WI38 (cell line): ENCODE results near the gene CDK5RAP2.
"Not testable (repeated sequence)": the region's sequence is repeated elsewhere in the genome, so short reads cannot be mapped to it uniquely, and the experiment has no call there.

Source experiments
- H3K4me3 ChIP-seq: 2 replicates; pipeline ENCODE4 v1.5.1; 2011; ENCODE audit warnings: low read depth, mild to moderate bottlenecking, control low read depth, low read length
- TF ChIP-seq, protein P1 (sequence below): IDR thresholded peaks from 2 replicates; pipeline ENCODE4 v1.5.1; 2012; ENCODE audit warnings: low read depth, mild to moderate bottlenecking, control low read depth, low read length

Gene CDK5RAP2

DNA sequence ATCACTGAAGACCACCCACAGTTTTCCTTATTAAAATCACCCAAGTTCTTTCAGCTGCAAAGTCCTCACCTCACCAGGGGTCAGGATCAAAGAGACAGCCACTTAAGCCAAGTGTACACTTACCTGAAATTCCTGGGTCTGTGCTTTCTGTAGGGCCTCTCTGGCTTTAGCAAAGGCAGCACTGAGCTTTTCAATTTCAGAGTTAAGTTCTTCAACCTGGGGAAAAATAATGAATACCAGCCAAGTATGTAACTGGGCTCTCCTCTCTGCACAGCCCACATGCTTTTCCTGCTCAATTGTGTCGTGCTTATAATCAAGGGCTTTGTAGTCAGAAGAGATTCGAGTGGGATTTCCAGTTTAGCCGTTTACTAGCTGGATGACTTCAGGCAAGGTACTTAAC, 55.1 kb downstream of the CDK5RAP2 start:
- TF ChIP-seq, protein P1, sequence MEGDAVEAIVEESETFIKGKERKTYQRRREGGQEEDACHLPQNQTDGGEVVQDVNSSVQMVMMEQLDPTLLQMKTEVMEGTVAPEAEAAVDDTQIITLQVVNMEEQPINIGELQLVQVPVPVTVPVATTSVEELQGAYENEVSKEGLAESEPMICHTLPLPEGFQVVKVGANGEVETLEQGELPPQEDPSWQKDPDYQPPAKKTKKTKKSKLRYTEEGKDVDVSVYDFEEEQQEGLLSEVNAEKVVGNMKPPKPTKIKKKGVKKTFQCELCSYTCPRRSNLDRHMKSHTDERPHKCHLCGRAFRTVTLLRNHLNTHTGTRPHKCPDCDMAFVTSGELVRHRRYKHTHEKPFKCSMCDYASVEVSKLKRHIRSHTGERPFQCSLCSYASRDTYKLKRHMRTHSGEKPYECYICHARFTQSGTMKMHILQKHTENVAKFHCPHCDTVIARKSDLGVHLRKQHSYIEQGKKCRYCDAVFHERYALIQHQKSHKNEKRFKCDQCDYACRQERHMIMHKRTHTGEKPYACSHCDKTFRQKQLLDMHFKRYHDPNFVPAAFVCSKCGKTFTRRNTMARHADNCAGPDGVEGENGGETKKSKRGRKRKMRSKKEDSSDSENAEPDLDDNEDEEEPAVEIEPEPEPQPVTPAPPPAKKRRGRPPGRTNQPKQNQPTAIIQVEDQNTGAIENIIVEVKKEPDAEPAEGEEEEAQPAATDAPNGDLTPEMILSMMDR, result no peak
- H3K4me3 ChIP-seq, result no peak overlapping the region

DNA sequence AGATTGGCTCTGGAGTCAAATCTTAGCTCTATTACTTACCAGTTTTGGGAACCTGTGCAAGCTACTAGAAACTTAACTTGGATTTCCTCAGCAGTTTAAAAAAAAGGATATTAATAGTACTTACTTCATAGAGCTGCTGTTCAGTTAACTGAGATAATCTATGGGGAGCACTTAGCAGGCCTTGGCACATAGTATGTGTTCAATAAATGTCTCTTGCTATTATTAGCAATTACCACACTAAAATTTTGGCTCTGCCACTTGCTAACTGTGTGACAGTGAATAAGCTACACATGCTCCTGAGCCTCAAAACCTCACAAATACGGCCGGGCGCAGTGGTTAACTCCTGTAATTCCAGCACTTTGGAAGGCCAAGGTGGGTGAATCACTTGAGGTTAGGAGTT, 55.9 kb downstream of the CDK5RAP2 start:
- TF ChIP-seq, protein P1, result no peak

DNA sequence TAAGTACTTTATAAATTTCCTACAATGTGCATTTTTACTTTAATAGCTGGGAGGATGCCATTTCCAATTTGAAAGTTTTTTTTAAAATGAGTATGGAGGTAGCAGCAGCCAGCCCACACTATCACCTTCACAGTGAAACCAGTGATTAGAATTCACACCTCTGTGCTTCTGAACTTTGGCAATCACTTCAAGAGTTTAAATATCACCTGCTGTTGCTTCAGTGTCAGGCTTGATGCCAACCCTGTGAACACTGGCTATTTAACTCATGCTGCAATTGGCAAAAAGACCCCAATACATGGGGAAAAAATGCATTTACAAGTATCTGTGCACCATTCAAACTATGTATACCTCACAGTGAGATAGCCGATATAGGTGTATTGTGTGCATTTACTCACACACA, 57.4 kb downstream of the CDK5RAP2 start:
- TF ChIP-seq, protein P1, result no peak
- H3K4me3 ChIP-seq, result no peak overlapping the region

More for the DNA sequence above, 55.9 kb downstream of the CDK5RAP2 start:
- no peak overlapping the region for H3K4me3 ChIP-seq

DNA sequence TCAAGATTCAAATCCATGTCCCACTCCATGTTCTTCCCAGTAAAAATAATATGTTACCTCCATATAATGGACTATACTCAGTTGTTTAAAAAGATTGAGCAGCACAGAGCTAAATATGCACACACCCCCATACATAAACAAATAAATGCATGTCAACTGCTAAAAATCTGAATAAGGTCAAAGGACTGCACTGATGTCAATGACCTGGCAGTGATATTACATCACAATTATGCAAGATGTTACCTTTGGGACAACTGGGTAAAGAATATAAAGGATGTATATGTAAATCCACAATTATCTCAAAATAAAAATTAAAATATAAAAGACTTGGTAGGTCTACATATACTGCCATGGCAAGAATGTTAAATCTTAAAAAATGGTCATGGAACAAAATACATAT, 57.9 kb downstream of the CDK5RAP2 start:
- TF ChIP-seq, protein P1, result no peak
- no peak overlapping the region for H3K4me3 ChIP-seq

DNA sequence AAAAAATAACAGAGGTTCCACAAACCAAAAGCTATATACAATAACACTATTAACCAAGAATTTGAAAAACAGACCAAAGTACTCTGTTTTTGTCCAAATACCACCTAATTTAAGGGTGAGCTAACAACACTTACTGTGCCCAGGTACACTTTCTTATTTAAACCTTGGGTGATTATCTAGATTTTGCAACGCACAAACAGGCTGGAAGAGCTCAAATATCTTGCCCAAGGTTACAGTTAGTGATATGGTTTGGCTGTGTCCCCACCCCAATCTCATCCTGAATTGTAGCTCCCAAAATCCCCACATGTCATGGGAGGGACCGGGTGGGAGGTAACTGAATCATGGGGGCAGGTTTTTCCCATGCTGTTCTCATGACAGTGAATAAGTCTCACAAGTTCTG, 58.9 kb downstream of the CDK5RAP2 start:
- no peak overlapping the region for H3K4me3 ChIP-seq
- TF ChIP-seq, protein P1, result no peak

DNA sequence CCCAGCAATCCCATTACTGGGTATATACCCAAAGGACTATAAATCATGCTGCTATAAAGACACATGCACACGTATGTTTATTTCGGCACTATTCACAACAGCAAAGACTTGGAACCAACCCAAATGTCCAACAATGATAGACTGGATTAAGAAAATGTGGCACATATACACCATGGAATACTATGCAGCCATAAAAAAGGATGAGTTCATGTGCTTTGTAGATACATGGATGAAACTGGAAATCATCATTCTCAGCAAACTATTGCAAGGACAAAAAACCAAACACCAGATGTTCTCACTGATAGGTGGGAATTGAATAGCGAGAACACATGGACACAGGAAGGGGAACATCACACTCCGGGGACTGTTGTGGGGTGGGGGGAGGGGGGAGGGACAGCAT, 64.0 kb downstream of the CDK5RAP2 start:
- H3K4me3 ChIP-seq, result not testable (repeated sequence)

DNA sequence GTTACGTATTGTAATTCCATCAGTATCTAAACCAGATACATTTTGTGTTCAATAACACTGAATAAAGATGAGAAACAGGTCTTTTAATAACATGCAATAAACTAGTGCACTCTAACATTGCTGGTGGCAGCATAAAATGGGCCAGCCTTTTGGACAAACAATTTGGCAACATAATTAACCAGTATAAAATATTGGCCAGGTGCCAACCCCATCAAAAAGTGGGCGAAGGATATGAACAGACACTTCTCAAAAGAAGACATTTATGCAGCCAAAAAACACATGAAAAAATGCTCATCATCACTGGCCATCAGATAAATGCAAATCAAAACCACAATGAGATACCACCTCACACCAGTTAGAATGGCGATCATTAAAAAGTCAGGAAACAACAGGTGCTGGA, 64.5 kb downstream of the CDK5RAP2 start:
- not testable (repeated sequence) for H3K4me3 ChIP-seq

DNA sequence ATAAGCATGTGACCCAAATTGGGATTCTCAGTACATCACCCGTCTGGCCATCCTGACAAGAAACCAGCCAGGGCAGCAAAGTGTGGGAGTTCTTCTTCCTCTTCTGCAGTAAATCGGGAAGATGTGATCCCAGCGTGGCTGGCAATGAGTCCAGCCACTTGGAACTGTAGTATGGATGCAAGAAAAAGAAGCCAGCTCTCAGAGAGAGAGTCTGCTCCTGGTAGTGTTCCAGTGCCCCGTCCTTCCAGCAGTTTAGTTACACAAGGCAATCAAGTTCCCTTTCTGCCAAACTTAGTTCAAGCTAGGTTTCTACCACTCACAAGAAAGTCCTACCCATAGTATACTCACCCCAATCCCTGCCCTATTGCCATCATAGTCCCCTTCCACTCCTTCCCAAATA, 65.6 kb downstream of the CDK5RAP2 start:
- no peak overlapping the region for H3K4me3 ChIP-seq
- TF ChIP-seq, protein P1, result no peak

DNA sequence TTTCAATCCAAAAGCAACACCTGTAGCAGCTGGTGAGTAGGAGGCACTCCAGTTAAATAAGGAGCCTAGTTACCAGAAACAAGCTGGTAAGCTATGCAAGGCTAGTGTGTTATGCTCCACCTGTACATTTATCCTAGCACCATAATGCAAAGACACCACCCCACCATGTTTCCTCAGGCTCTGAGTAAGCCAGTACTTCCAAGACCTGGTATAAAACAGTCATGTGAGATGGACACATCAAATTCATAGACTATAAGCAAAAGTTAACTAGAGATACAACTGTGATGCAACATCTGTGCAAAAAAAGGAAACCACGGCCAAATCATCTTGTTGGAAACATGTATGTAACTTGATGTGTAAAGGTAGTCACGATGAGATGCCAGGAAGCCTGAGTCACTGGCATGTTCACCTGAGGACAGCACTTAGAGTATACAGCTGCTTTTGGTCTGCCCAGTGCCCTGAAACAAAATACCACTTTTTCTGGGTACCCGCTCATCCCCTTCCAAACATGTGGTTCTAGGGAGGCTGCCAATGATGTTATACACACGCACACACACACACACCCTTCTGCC, 66.1 kb downstream of the CDK5RAP2 start:
- no peak overlapping the region for H3K4me3 ChIP-seq
- TF ChIP-seq, protein P1, result no peak
